ENCODE data around the gene TAL2.
"Not testable (repeated sequence)": the region's sequence is repeated elsewhere in the genome, so short reads cannot be mapped to it uniquely, and the experiment has no call there.

TAL2 gene

DNA sequence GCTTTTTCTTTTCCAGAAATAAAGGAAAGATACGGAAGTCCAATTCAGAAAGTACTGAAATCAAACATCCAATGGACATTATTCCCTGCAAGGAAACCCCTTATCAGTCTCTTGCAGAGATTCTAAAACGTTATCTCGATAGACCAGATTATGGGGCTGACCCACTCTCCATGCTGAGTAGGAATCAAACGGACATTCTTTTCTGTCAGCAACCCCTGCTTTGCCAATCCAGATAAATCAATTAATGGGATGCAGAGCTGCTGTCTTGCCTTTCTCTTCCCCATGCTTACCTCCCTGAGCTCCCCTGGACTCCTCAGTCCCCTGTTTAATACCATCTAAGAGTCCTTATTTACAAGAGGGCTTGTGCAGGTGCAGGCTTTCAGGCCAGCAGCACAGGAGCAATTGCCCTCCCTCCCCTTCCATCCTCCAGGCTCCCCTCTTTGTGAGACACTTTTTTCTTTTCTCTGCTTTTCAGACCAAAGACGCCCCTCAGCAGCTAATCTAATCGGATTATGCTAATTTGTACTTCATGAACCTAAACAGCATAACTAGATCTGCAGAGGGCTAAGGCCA is 14.2 kb downstream of the TAL2 start:
- no peak for DNase-seq

DNA sequence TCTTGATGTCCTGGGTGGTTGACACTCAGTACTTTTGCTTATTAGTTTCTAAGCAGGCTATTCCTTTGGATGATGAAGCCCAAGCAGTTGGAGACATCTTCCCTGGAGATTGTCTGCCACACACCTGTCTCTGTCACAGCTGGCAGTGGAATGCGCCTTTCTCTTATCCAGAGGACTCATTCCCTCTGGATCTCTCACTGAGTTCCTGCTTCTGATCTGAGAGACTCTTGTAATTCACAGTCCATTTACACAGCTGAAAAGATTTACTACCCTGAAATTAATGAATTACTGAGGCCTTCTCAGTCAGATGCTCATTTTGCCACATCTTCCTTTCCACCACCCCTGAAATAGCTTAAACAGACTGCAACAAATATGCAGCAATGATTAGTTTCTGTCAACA is 15.9 kb downstream of the TAL2 start:
- DNase-seq, result no peak

DNA sequence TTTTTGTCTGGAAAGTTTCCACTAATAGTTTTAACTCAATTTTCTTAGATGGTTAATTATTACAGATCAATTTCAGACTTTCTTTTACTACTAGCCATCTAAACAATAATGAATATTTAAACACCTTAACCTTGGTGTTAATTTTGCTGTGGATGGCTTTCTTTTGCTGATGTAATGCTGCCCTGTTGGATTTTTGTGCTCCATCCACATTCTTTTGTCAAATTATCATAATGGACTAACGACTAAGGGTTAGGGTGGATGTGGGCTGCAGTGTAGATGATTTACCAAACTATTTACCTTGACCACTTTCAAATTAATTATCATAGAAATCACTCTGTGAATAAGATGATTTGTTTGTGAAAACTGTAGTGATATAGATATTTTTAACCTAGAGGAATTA is 16.5 kb downstream of the TAL2 start:
- DNase-seq, result no peak

DNA sequence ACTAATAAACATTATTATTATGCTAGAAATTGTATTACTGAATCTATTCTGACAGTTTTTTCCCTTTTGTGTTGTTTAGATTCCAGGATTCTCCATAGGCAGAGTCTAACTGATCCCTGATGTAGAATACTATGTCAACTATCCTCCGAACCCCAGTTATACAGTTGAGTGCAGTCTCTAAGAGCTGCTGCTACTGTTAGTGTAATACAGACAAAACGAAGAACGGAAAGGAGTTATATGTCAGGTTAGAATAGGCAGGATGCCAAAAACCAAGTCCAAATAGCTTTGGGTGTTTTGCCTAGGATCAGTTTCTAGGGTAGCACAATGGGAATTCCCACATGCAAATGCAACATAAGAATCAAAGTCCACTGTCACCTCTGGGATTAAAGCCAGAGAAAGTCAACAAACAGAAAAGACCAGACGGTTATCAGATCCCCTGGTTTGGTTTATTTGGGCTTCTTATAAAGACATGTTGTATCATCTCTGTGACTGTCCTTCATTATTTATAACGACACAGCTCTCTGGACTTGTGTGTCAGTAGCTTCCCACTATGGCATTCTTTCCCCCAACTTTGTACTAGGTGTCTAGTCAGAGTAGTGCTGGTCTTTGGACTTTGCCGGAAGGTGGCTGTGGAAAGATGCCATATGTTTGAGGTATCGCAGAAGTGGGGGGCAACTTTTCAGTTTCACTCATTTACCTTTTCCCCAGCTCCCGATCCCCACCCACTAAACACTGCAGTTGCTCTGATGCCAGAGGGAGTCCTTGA is 17.2 kb downstream of the TAL2 start:
- no peak for DNase-seq

DNA sequence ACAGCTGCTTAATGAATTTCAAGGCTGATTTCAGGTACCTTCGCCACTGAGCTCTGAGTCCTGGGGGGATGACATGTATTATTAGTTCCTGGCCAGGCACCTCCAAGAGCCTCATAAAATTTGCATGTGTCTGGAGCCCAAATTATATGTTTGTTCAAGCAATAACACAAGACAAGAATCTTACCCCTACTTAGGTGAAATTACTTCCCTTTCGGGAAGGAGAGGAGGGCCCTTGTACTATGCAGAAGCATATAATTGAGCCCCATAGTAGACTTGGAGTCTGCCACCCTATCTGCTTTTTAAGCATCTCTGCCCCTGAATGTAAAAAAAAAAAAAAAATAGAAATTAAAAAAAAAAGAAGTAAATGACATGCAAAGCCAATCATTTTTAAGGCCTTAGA is 19.1 kb downstream of the TAL2 start:
- DNase-seq, result no peak

DNA sequence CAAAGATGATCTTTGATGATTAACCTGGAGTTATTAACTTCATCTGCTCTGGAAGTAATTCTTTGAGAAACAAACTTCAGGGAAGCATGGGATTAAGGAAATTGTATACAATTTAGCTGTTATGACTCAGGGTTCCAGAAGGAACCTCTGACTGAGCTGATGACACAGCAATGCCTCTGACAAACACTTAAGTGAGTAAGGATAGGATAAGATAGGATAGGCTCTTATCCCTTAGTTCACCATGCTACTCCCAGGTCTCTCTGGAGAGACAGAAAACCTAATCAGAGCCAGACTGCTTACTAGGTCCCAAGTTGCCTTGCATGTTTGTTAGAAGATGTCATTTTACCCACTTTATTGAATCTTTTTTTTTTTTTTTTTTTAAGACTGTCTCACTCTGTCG is 19.5 kb downstream of the TAL2 start:
- DNase-seq, result no peak

DNA sequence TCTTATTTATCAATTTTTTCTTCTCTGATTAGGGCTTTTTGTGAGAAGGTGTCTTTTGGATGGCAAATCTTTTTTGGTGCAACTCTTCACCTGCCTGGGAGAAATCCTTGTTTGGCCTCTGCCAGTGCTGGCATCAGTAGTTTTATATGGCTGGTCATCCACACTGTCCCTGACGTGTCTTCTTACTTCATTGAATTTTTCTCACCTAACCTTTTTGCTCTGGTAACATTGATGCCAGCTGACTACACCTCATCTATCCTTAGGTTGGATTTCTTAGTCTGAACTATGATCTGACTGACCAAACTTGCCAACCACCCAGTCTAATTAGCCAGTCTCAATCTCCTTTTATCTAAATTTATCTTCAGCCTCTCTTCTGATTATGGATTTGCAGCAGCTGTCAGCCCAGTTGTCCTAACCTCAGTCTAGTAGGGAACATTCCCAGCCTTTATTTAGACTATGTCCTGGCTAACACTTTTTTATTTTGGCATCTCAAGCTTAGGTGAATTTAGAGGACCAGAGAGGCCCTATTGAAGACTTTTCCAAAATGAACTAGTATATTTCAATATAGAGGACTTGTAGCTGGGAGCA is 21.5 kb downstream of the TAL2 start:
- DNase-seq, result no peak

DNA sequence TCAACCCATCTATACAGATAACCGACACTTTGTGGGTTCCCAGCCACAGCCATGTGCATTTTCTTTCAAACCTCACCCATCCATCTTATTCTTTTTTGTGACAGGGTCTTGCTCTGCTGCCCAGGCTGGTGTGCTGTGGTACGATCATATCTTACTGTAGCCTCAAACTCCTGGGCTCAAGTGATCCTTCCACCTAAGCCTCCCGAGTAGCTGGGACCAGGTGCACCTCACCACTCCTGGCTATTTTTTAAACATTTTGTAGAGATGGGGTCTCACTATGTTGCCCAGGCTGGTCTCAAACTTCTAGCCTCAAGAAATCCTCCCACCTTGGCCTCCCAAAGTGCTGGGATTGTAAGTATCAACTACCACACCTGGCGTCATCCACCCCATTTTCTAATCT is 24.7 kb downstream of the TAL2 start:
- DNase-seq, result no peak

DNA sequence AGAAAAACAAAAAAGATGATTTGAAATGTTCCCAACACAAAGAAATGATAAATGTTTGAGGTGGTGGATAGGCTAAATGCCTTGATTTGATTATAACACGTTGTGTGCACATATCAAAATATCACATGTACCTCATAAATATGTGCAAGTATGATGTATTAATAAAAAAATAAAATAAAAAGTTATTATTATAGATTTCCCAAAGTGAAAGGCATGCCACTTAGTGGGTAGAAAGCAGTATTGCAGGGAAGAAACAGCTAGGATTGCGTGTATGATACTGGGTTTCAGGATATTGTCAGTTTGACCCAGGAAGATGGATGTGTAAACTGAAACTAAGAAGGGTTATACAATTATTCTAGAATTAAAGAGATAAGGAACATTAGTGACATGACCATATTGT is 28.5 kb downstream of the TAL2 start:
- DNase-seq, result no peak

DNA sequence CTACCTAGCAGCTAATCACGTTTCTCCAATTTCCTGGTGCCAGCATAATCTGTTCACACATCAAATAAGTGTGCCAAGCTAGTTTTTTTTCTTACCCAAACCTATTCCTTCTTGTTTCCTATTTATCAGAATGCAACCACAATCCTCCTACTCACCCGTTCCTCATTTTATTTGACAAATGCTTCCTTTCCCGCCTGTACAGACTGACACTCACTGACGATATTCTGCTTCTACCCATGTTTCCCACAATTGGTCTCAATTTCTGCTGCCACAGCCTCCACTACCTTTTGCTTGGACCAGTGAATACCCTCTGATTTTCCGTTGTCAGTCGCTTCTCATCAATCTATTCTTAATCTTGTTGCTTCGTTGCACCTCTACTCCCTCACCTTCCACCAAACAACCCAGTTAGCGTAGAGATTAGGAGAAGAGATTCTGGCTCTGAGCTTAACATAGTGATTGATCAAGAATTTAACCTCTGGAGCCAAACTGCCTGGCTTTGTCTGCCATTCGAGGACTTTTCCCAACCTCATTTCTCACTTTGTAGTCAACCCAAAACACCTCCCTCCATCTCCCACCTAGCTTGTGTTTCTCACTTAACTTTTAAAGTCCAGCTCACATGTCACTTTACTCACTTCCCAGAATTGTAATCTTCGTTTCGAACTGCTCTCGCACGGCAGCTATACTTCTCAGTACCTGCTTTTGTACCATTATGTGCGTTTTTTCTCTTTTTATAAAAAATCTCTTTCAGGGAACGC is 31.4 kb downstream of the TAL2 start:
- no peak for DNase-seq

DNA sequence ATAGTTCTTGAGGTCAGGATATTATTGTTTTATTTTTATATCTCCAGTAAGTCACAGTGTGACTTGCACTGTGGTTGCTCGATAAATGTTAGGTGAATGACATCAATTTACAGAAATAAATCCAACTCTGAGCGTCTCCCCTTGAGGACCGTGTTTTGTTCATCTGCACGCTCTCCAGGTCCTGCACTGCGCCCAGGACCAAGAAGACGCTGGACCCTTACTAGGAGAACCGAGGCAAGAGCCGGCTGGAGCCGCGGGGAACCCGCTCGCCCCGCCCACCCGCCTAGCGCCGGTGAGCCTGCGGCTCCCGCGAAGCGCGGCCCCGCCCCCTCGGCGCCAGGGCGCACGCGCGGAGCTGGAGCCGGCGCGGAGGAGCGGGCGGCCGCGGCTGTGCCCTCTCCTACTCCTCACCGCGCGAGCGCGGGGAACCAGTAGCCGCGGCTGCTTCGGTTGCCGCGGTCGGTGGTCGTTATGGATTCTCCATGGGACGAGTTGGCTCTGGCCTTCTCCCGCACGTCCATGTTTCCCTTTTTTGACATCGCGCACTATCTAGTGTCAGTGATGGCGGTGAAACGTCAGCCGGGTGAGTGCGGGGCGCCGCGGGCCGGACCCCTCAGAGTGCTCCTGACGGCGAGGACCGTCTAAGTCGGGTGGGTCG is 32.1 kb downstream of the TAL2 start, which contains the start of gene TMEM38B:
TSS of gene TMEM38B (plus strand) at position 352 of the 658 bp plus-strand sequence. CDS start at position 472, 120 bp downstream.
- DNase-seq, result peak; percentile 66

DNA sequence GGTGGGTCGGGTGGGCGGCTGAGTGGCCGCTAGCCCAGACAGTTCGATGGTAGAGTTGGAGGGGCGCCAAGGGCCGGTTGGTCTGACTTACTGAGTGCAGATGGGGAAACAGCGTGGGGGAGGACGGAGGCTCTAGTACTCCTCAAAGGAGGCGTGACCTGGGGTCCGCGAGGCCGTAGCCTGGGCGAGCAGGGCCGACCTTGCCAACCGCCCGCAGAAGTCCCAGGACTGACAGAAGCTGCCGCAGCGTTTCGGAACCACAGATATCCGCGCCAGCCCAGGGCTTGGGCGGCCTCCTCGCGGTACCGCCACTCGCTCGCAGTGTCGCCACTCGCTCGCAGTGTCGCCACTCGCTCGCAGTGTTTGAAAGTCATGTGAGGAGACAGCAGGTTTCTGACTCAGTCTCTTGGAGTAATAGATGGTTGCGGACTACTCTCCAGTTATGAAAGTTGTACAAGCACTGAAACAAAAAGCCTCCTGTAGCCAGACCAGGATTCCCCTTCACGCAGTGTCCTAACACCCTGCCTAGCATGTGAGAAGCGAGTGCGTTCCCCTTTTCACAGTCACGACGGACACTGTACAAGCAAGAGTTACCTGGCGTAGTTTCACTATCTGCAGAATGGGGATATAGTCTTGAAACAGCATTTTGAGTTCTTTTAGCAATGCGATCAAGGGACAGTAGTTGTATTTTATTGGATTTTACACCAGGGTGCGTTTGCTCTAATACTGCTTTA is 32.8 kb downstream of the TAL2 start:
- peak; percentile 57 for DNase-seq

DNA sequence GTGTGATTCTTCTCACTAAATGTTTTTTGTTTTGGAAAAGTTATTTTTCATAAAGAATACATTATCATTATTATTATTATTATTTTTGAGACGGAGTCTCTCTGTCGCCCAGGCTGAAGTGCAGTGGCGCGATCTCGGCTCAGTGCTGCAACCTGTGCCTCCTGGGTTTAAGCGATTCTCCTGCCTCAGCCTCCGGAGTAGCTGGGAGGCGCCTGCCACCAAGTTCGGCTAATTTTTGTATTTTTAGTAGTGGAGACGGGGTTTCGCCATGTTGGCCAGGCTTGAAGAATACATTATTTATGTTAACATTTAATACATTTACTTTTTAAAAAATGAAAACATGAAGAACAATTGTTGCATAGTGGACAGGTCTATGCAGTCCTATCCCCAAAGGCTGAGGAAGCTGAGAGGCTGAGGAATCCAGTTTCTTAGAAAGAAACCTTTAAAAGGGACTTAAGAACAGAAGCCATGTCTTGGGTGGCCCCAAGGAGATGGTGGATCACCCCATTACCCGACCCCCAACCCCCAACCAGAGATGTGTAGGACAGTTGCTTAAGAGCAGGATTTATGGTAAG is 34.0 kb downstream of the TAL2 start:
- no peak for DNase-seq

DNA sequence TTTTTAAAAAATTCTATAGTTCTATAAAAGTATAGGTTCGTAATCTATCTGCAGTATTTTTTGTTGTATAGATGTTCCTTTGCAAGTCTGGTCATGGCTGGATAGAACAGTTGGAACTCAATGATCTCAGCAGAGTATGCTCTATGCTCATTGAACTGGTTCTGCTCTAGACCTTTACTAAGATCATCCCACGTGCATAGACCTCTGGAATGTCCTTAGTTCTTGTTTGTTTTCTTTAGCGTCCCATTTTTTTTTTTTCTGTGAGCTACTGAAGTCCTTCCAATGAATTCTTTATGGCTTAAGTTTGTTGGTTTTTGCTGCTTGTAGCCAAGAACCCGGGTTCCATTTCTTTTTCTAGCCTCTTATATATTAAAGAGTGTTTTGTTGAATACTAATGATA is 35.6 kb downstream of the TAL2 start:
- no peak for DNase-seq

DNA sequence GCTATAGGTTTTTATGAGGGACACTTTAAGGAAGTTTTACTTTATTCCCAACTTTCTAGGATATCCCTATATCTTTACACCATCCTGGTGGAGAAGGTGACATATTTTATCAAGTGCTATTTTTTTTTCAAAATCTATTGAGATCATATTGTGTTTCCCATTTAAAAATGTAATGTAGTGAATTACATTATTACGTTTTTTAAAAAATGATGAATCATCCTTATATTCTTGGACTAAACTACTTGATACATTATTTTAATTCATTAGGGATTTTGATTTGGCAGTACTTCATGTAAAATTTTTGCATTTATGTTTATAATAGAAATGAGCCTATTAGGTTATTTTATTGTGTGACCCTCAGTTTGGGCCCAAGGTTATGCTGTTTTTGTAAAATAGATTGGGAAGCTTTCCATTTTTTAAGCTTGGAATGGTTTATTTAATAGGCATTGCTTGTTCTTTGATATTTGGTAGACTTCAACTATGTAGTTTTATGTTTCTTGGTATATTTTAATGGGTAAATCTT is 36.2 kb downstream of the TAL2 start:
- DNase-seq, result no peak

DNA sequence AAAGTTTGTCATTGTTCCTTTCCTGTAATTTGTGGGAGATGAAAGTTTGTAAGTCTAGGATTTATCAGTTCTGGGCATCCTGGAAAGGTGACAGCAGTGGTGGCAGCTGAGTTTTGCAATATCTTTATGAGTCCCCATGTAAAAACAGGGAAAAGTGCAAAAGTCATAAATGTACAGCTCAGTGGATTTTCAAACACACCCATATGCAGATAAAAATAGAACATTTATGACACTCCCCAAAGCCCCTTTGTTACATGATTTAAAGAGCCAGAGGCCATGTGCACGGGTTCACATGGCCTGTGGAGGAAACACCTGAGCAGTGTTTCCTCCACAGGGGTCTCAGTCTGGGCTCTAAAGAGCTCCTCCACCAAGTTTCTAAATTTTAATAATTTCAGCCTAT is 38.4 kb downstream of the TAL2 start:
- no peak for DNase-seq

DNA sequence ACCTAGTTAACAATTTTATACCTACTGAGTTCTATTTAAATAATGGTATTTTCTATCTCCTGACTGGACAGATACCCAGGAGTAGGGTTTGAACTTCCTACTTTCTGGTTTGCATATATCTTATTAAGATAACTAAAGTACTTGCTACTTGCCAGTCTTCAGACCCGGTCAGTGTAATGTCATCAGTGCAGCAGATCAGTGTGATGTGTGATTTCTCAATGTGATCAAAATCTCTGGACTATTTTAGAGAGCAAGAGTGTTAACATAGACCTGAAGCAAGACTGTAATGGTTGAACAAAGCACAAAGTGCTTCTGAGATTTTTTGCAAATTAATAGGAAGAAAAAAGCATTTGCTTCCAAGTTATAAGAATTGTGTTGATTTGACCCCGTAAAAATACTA is 38.9 kb downstream of the TAL2 start:
- DNase-seq, result no peak

DNA sequence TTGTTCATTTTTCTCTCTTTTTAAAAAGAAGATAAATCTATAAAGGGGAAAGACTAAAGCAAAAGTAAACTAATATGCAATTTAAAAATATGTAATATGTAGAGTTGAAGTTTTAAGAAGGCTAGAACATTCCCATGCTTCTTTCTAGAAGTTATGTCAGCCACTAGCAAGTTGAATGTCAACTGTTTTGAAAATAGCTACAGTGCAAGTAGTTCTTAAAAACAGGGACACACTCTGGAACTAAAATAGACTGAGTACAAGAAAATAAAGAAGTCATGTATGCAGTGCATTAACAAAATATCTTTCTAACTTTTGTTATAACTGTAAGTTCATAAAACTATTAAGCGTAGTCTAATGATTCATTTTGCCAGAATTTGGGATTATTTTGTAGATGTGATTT is 40.0 kb downstream of the TAL2 start:
- DNase-seq, result no peak

DNA sequence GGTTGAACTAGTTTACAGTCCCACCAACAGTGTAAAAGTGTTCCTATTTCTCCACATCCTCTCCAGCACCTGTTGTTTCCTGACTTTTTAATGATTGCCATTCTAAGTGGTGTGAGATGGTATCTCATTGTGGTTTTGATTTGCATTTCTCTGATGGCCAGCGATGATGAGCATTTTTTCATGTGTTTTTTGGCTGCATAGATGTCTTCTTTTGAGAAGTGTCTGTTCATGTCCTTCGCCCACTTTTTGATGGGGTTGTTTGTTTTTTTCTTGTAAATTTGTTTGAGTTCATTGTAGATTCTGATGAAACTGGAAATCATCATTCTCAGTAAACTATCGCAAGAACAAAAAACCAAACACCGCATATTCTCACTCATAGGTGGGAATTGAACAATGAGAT is 41.4 kb downstream of the TAL2 start:
- not testable (repeated sequence) for DNase-seq

DNA sequence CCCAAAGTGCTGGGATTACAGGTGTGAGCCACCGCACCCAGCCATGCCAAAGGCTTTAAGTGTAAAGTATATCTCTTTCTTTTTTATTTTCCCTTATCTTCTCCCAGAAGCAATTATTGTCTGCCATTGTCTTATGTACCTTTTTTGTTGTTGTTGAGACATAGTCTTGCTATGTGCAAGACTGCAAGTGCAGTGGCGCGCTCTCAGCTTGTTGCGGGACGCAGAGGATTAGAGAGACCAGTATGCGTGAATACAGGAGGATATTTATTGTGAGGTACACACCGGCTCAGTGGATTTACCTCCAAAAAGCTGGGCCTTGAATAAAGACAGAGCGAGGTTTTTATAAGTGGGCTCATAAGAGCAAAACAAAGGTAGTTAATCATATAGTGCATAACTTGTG is 43.9 kb downstream of the TAL2 start:
- DNase-seq, result no peak

DNA sequence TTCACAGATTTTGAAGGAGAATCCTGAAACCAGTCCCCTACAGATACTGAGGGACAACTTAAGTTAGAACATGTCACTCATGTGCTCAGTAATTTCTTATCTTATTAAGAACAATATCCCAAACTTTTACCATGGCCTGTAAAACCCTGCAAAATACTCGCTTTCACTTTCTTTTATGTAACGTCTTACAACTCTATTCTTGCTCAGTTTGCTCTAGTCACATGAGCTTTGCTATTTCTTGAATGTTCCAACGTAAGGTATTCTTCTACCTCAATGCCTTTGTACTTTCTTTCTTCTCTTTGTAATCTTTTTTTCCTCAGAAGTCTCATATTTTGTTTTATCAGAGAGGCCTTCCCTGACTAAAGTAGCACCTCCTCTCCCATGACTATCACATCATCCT is 46.1 kb downstream of the TAL2 start:
- DNase-seq, result no peak

DNA sequence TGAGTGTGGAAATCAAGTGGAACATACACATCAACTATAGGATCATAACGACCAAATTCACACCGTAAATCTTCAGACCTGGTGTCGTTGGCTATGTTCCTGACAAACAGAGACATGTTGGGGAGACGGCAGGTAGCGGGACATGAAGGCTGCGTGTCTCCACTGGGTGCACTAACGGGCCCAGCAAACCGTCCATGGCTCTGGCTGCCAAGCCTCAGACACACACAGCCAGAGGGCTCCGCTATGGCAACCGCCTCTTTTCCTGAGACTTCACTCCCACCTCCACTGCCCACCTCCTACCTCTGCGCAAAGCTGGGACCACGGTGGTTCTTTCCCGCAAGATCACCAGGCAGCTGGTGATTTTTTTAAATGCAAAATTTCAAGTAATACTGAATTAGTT is 48.4 kb downstream of the TAL2 start:
- DNase-seq, result no peak

Measured in stimulated activated naive CD4-positive, alpha-beta T cell treated with Interleukin-2 at 50 U/mL for 16 hours (primary cell).